HepG2 (cell line): ENCODE results near the gene FXYD1. TPM values are rescaled to one million over a fixed set of nuclear protein-coding genes. Genes with fewer than 3 reads are reported as not detected.

Source experiments
- ATAC-seq: fragments of 200-7000 bp; cut with Tn5 transposase; 3 replicates; pipeline ENCODE4 v1.9.1; 2020; ENCODE audit warnings: mild to moderate bottlenecking, moderate library complexity
- BruUV-seq: library from RNA; stranded (reverse); fragments of 400-500 nt; replicated peaks from 2 replicates; lab custom pipeline; 2021; lab: Mats Ljungman, UMichigan
- CTCF ChIA-PET: fragments of 300-600 bp; formaldehyde crosslinking; extraction: SDS; loops from one replicate; lab custom pipeline; 2021; ENCODE audit warnings: low total read pairs, inconsistent platforms, low intra/inter-chr PET ratio; lab: Yijun Ruan, JAX
- POLR2A ChIA-PET: fragments of 350-600 bp; sonication (Branson Sonifier 250); formaldehyde crosslinking; loops from one replicate; lab custom pipeline; 2020; ENCODE audit warnings: antibody characterized with exemption, inconsistent platforms; lab: Yijun Ruan, JAX
- DNase-seq: peaks from one replicate; pipeline ENCODE4 v3.0.0-alpha.2; 2015; ENCODE audit warnings: low spot score
- FAIRE-seq: peaks from 3 replicates; lab custom pipeline; 2011; peaks lifted over from hg19 to GRCh38; lab: Jason Lieb, UNC
- H2AFZ ChIP-seq: one replicate; pipeline ENCODE4 v1.6.1; 2011; ENCODE audit warnings: low read length, inconsistent platforms
- H3K27ac ChIP-seq: fragments of 300-600 bp; 3 replicates; pipeline ENCODE4 v1.8.0; 2011; ENCODE audit warnings: mixed run types, mild to moderate bottlenecking, mixed read lengths, low read length, inconsistent platforms; ENCODE audit not compliant: insufficient read depth; ENCODE audit errors: extremely low read length
- H3K27me3 ChIP-seq, 2 experiments: fragments of 200-600 bp in 1 of 2; 2 replicates in 1 of 2; 3 replicates in 1 of 2; pipeline versions ENCODE4 v1.6.0 to v1.8.0; 2011; ENCODE audit warnings: low read length in 2 of 2, mild to moderate bottlenecking in 2 of 2, moderate library complexity in 2 of 2, inconsistent platforms in 1 of 2; ENCODE audit not compliant: insufficient read depth in 2 of 2, control insufficient read depth in 1 of 2
- H3K36me3 ChIP-seq, 2 experiments: fragments of 200-600 bp in 1 of 2; replicated peaks in 1 of 2; 2 replicates in 1 of 2; 3 replicates in 1 of 2; pipeline versions ENCODE4 v1.5.1 to v1.8.0; 2011; ENCODE audit warnings: low read length in 2 of 2, inconsistent platforms in 1 of 2; ENCODE audit not compliant: insufficient read depth in 2 of 2, control insufficient read depth in 1 of 2
- H3K4me1 ChIP-seq: 2 replicates; pipeline ENCODE4 v1.5.1; 2012; ENCODE audit warnings: low read length, inconsistent platforms; ENCODE audit not compliant: insufficient read depth
- H3K4me2 ChIP-seq: 2 replicates; pipeline ENCODE4 v1.6.0; 2011; ENCODE audit warnings: low read depth, low read length, inconsistent platforms
- H3K4me3 ChIP-seq, 3 experiments: fragments of 200-600 bp in 1 of 3; sonication (generic), shearing (Covaris generic) in 1 of 3; replicated peaks in 1 of 3; 2 replicates each; pipeline ENCODE4 v1.5.1; 2011 to 2016; ENCODE audit warnings: low read length in 3 of 3, inconsistent platforms in 2 of 3, low read depth in 2 of 3, mild to moderate bottlenecking in 2 of 3, control low read depth in 1 of 3, mixed read lengths in 1 of 3; ENCODE audit not compliant: insufficient read depth in 1 of 3
- H3K79me2 ChIP-seq: one replicate; pipeline ENCODE4 v1.6.1; 2011; ENCODE audit warnings: low read length, inconsistent platforms; ENCODE audit not compliant: insufficient read depth
- H3K9ac ChIP-seq: 2 replicates; pipeline ENCODE4 v1.6.0; 2011; ENCODE audit warnings: mild to moderate bottlenecking, low read depth, low read length, inconsistent platforms; ENCODE audit not compliant: insufficient read depth
- H3K9me3 ChIP-seq: 2 replicates; pipeline ENCODE4 v1.5.1; 2012; ENCODE audit warnings: mild to moderate bottlenecking, low read length
- H4K20me1 ChIP-seq: 2 replicates; pipeline ENCODE4 v1.6.0; 2011; ENCODE audit warnings: inconsistent platforms, mild to moderate bottlenecking, low read length, moderate library complexity; ENCODE audit not compliant: insufficient read depth
- EZH2 ChIP-seq: conservative IDR thresholded peaks from 2 replicates; pipeline ENCODE4 v1.6.1; 2012; ENCODE audit warnings: mild to moderate bottlenecking, low read depth, low read length, moderate library complexity
- JUN ChIP-seq: sonication (generic); formaldehyde crosslinking; IDR thresholded peaks from 2 replicates; pipeline ENCODE4 v1.4.0; 2020; ENCODE audit warnings: mild to moderate bottlenecking, missing genetic modification reagents
- NAIF1 ChIP-seq: sonication (generic); formaldehyde crosslinking; IDR thresholded peaks from 2 replicates; pipeline ENCODE4 v1.5.0; 2020; ENCODE audit warnings: mild to moderate bottlenecking, missing genetic modification reagents, borderline replicate concordance
- NKX3-1 ChIP-seq: sonication (generic); formaldehyde crosslinking; IDR thresholded peaks from 2 replicates; pipeline ENCODE4 v1.5.0; 2020; ENCODE audit warnings: missing genetic modification reagents
- PTBP1 ChIP-seq: fragments of 200-400 bp; formaldehyde crosslinking; IDR thresholded peaks from 2 replicates; pipeline ENCODE4 v1.6.1; 2018; ENCODE audit warnings: low read length, low read depth; ENCODE audit not compliant: poor library complexity, severe bottlenecking
- THAP11 ChIP-seq: IDR thresholded peaks from 2 replicates; pipeline ENCODE4 v1.6.1; 2016; ENCODE audit warnings: missing biosample characterization, missing genetic modification reagents
- ZNF101 ChIP-seq: sonication (generic); formaldehyde crosslinking; IDR thresholded peaks from 2 replicates; pipeline ENCODE4 v1.4.0; 2020; ENCODE audit warnings: mild to moderate bottlenecking, low read depth, missing genetic modification reagents, borderline replicate concordance
- ZNF737 ChIP-seq: sonication (generic); formaldehyde crosslinking; IDR thresholded peaks from 2 replicates; pipeline ENCODE4 v1.5.0; 2020; ENCODE audit warnings: missing genetic modification reagents, mild to moderate bottlenecking, borderline replicate concordance
- ZNF749 ChIP-seq: sonication (generic); formaldehyde crosslinking; IDR thresholded peaks from 2 replicates; pipeline ENCODE4 v1.8.0; 2022; ENCODE audit warnings: mild to moderate bottlenecking, missing genetic modification reagents, moderate library complexity, borderline replicate concordance
- ZNF772 ChIP-seq: sonication (generic); formaldehyde crosslinking; IDR thresholded peaks from 2 replicates; pipeline ENCODE4 v1.5.0; 2020; ENCODE audit warnings: mild to moderate bottlenecking, missing genetic modification reagents
- ZSCAN29 ChIP-seq: sonication (generic); formaldehyde crosslinking; conservative IDR thresholded peaks from 2 replicates; pipeline ENCODE4 v1.4.0; 2020; ENCODE audit warnings: mild to moderate bottlenecking, missing genetic modification reagents
- WGBS: methylation state at CpG from one replicate; pipeline ENCODE4 v1.1.6; 2017; ENCODE audit warnings: low lambda C conversion rate; 5-methylcytosine and 5-hydroxymethylcytosine counted together
- in situ Hi-C: cut with HindIII; loops from 2 replicates; pipeline ENCODE4 v1.10.0; 2017; ENCODE audit warnings: low pct_unique_long_range_greater_than_20kb; ENCODE audit not compliant: extremely low pct_ligation_motif_present
- intact Hi-C: fragments of 100-400 bp; cut with micrococcal nuclease; formaldehyde crosslinking; loops from one replicate; pipeline ENCODE4 v1.10.0; 2022; ENCODE audit not compliant: unreplicated experiment
- polyA plus RNA-seq, 8 experiments: library from polyadenylated mRNA; depleted of rRNA in 3 of 8; stranded (reverse) in 7 of 8; unstranded in 1 of 8; fragments of >200 nt; fragmentation: Illumina TruSeq in 4 of 8; extraction: Trizol in 4 of 8; gene quantifications; 2 replicates each; pipeline versions ENCODE4 v1.2.1 to v1.2.3, GENCODE V29; 2011 to 2016; ENCODE audit warnings: low read depth in 4 of 8, missing spikeins in 1 of 8, mixed read lengths in 1 of 8; ENCODE audit not compliant: insufficient read depth in 1 of 8
- total RNA-seq, 5 experiments: library from RNA; depleted of rRNA; stranded (reverse); fragments of >200 nt; fragmentation: Illumina TruSeq; extraction: Trizol; gene quantifications; 2 replicates each; pipeline ENCODE4 v1.2.3, GENCODE V29; 2016; ENCODE audit warnings: low read depth in 1 of 5
- TF ChIP-seq, protein P1 (sequence below), 2 experiments: sonication (generic) in 1 of 2; formaldehyde crosslinking in 1 of 2; IDR thresholded peaks; 2 replicates each; pipeline versions ENCODE4 v1.6.1 to v1.9.0; 2014 to 2022; ENCODE audit warnings: antibody characterized with exemption in 1 of 2, borderline replicate concordance in 1 of 2, inconsistent platforms in 1 of 2, low read depth in 1 of 2, missing genetic modification reagents in 1 of 2
- TF ChIP-seq, protein P2 (sequence below): sonication (generic); formaldehyde crosslinking; conservative IDR thresholded peaks from 2 replicates; pipeline ENCODE4 v1.8.0; 2022; ENCODE audit warnings: missing genetic modification reagents
- TF ChIP-seq, protein P3 (sequence below): IDR thresholded peaks from 2 replicates; pipeline ENCODE4 v1.6.1; 2018; ENCODE audit warnings: missing genetic modification reagents

FXYD1 gene
- total and polyA plus RNA-seq, 2 of the 13 experiments (the other 11 are each of a cell fraction or from before 2014, with no cell fraction given): 31.2 TPM; not detected in 1

DNA sequence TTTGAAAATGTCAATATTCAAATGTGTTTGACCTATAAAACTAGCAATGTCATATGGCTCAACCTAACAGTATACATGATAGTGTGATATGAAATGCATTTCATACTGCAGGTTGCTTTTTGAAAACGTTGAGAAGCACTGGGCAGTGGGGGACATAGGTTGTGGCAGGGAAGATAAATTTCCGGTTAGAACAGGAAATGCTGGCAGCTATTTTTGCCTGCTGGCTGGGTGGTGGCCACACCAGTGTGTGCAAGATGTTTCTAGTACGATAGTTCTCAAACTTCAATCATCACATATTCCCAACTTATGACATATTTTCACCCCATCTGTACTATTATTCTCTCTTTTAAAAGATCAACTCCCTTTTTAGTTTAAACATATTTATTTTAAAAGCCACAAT, 33.1 kb downstream of the FXYD1 start (continued):
- TF ChIP-seq, protein P1, sequence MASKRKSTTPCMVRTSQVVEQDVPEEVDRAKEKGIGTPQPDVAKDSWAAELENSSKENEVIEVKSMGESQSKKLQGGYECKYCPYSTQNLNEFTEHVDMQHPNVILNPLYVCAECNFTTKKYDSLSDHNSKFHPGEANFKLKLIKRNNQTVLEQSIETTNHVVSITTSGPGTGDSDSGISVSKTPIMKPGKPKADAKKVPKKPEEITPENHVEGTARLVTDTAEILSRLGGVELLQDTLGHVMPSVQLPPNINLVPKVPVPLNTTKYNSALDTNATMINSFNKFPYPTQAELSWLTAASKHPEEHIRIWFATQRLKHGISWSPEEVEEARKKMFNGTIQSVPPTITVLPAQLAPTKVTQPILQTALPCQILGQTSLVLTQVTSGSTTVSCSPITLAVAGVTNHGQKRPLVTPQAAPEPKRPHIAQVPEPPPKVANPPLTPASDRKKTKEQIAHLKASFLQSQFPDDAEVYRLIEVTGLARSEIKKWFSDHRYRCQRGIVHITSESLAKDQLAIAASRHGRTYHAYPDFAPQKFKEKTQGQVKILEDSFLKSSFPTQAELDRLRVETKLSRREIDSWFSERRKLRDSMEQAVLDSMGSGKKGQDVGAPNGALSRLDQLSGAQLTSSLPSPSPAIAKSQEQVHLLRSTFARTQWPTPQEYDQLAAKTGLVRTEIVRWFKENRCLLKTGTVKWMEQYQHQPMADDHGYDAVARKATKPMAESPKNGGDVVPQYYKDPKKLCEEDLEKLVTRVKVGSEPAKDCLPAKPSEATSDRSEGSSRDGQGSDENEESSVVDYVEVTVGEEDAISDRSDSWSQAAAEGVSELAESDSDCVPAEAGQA (IDR thresholded peaks at IDR 0.05; ENCODE audit: low read depth): no peak
- TF ChIP-seq, protein P1 (CRISPR knock-in tag; IDR thresholded peaks at IDR 0.05; ENCODE audit: borderline replicate concordance): no peak
- no peak for TF ChIP-seq ZNF101
- no peak for TF ChIP-seq NKX3-1 (CRISPR knock-in tag)
- TF ChIP-seq ZNF749 (CRISPR knock-in tag): no peak

DNA sequence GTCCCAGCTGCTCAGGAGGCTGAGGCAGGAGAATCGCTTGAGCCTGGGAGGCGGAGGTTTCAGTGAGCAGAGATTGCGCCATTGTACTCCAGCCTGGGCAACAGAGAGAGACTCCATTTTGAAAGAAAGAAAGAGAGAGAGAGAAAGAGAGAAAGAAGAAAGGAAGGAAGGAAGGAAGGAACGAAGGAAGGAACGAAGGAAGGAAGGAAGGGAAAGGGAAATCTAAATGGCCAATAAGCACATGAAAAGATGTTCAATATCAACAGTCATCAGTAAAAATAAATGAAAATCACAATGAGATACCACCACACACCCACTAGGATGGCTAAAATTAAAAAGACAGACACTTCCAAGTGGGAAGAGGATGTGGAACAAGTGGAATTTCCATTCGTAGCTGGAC, 35.6 kb downstream of the FXYD1 start:
- no peak overlapping the region for H3K4me2 ChIP-seq
- no peak overlapping the region for H3K4me3 ChIP-seq
- no peak overlapping the region for H3K9ac ChIP-seq
- in situ Hi-C loops (no loop called here), intact Hi-C loops (no loop called here)
- H3K27me3 ChIP-seq: peaks cover 0 to 6% of the 10 kb centered on the region in 2 experiments; a peak in 3 of 5 replicates
- no peaks in the 10 kb centered on the region for H3K9me3 ChIP-seq
- no peak for DNase-seq
- H2AFZ ChIP-seq: no peak overlapping the region
- no peak for FAIRE-seq
- ChIA-PET POLR2A (no interaction called here), CTCF (no interaction called here)
- no TSS peak for BruUV-seq
- no peaks in the 10 kb centered on the region for H3K36me3 ChIP-seq
- no peak overlapping the region for H3K27ac ChIP-seq
- no peaks in the 10 kb centered on the region for H4K20me1 ChIP-seq
- WGBS: 88% methylated on average over 6 of the region's 6 CpGs
- no peak for ATAC-seq
- H3K4me1 ChIP-seq: no peaks in the 10 kb centered on the region
- H3K79me2 ChIP-seq: no peaks in the 10 kb centered on the region
- no peak for TF ChIP-seq ZNF737
- TF ChIP-seq NAIF1 (CRISPR knock-in tag): no peak
- TF ChIP-seq EZH2: no peak
- no peak for TF ChIP-seq PTBP1
- TF ChIP-seq JUN: no peak
- TF ChIP-seq THAP11 (CRISPR knock-in tag): no peak
- TF ChIP-seq ZSCAN29 (CRISPR knock-in tag): no peak
- TF ChIP-seq ZNF772: no peak
- TF ChIP-seq, protein P2, sequence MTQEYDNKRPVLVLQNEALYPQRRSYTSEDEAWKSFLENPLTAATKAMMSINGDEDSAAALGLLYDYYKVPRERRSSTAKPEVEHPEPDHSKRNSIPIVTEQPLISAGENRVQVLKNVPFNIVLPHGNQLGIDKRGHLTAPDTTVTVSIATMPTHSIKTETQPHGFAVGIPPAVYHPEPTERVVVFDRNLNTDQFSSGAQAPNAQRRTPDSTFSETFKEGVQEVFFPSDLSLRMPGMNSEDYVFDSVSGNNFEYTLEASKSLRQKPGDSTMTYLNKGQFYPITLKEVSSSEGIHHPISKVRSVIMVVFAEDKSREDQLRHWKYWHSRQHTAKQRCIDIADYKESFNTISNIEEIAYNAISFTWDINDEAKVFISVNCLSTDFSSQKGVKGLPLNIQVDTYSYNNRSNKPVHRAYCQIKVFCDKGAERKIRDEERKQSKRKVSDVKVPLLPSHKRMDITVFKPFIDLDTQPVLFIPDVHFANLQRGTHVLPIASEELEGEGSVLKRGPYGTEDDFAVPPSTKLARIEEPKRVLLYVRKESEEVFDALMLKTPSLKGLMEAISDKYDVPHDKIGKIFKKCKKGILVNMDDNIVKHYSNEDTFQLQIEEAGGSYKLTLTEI: no peak
- TF ChIP-seq, protein P3, sequence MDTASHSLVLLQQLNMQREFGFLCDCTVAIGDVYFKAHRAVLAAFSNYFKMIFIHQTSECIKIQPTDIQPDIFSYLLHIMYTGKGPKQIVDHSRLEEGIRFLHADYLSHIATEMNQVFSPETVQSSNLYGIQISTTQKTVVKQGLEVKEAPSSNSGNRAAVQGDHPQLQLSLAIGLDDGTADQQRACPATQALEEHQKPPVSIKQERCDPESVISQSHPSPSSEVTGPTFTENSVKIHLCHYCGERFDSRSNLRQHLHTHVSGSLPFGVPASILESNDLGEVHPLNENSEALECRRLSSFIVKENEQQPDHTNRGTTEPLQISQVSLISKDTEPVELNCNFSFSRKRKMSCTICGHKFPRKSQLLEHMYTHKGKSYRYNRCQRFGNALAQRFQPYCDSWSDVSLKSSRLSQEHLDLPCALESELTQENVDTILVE (CRISPR knock-in tag): no peak
